OCI-LY3 (cell line): ENCODE results near the gene CSH2.
A peak's percentile ranks its signal among the peaks of the same experiment; 100 is the strongest.
"Not testable (repeated sequence)": the region's sequence is repeated elsewhere in the genome, so short reads cannot be mapped to it uniquely, and the experiment has no call there.

Source experiments
- H2AFZ ChIP-seq: fragments of 200-600, 300-600 bp; shearing (Covaris generic); 2 replicates; pipeline ENCODE4 v1.6.0; 2014; ENCODE audit warnings: antibody characterized with exemption, low read depth, low read length
- H3K27ac ChIP-seq: fragments of 200-600, 300-600 bp; sonication (generic); 2 replicates; pipeline ENCODE4 v1.5.1; 2014; ENCODE audit warnings: mild to moderate bottlenecking, low read length, moderate library complexity, mixed read lengths
- H3K27me3 ChIP-seq: fragments of 200-600, 300-600 bp; sonication (generic); 2 replicates; pipeline ENCODE4 v1.6.1; 2014; ENCODE audit warnings: low read depth, low read length, mixed read lengths
- H3K36me3 ChIP-seq: fragments of 200-600, 300-600 bp; sonication (generic); replicated peaks from 2 replicates; pipeline ENCODE3; 2014; ENCODE audit warnings: low read depth, low read length, mixed read lengths
- H3K4me1 ChIP-seq: fragments of 300-600, 200-600 bp; sonication (generic); 2 replicates; pipeline ENCODE4 v1.6.1; 2014; ENCODE audit warnings: low read length, mixed read lengths
- H3K4me2 ChIP-seq: fragments of 200-600, 300-600 bp; sonication (generic); 2 replicates; pipeline ENCODE4 v1.6.1; 2014; ENCODE audit warnings: low read length, mixed read lengths
- H3K4me3 ChIP-seq: fragments of 300-600, 200-600 bp; sonication (generic); 2 replicates; pipeline ENCODE4 v1.5.1; 2014; ENCODE audit warnings: antibody characterized with exemption, mild to moderate bottlenecking, low read length, moderate library complexity
- H3K79me2 ChIP-seq: fragments of 300-600, 200-600 bp; shearing (Covaris generic); 2 replicates; pipeline ENCODE4 v1.6.1; 2014; ENCODE audit warnings: mild to moderate bottlenecking, low read length, mixed read lengths
- H3K9ac ChIP-seq: fragments of 300-600, 200-600 bp; shearing (Covaris generic); 2 replicates; pipeline ENCODE4 v1.6.0; 2014; ENCODE audit warnings: mild to moderate bottlenecking, low read length, moderate library complexity
- H3K9me3 ChIP-seq: fragments of 200-600, 300-600 bp; shearing (Covaris generic); 2 replicates; pipeline ENCODE4 v1.6.1; 2014; ENCODE audit warnings: low read length, mixed read lengths; ENCODE audit not compliant: insufficient read depth
- H4K20me1 ChIP-seq: fragments of 200-600, 300-600 bp; sonication (generic); 2 replicates; pipeline ENCODE4 v1.6.1; 2016; ENCODE audit warnings: low read length, mixed read lengths; ENCODE audit not compliant: insufficient read depth
- CTCF ChIP-seq: fragments of 200-600, 300-600 bp; sonication (generic); IDR thresholded peaks from 2 replicates; pipeline ENCODE4 v1.5.1; 2014; ENCODE audit warnings: antibody characterized with exemption, low read length, low read depth
- EZH2phosphoT487 ChIP-seq: fragments of 200-600 bp; shearing (Covaris generic); IDR thresholded peaks from 2 replicates; pipeline ENCODE4 v1.6.1; 2018; ENCODE audit warnings: antibody characterized with exemption, mixed run types, low read depth

CSH2 gene

GRCh38 chr17:63914471-63914870 is 41.0 kb upstream of the CSH2 start:
- Histone ChIP-seq H4K20me1 (no peaks in the 10 kb centered on the region), H3K4me1 (peaks cover 30% of the 10 kb centered on the region), H3K4me2 (no peak overlapping the region), H3K9me3 (no peaks in the 10 kb centered on the region), H3K36me3 (no peaks in the 10 kb centered on the region), H3K27me3 (peaks cover 5% of the 10 kb centered on the region), H2AFZ (no peak overlapping the region), H3K9ac (no peak overlapping the region), H3K27ac (no peak overlapping the region), H3K4me3 (no peak overlapping the region), H3K79me2 (no peaks in the 10 kb centered on the region)
- TF ChIP-seq CTCF (no peak), EZH2phosphoT487 (no peak)

GRCh38 chr17:63911657-63912100 is 38.2 kb upstream of the CSH2 start:
- H3K27me3 ChIP-seq = peaks cover 14% of the 10 kb centered on the region
- no peak overlapping the region for H3K9ac ChIP-seq
- H3K79me2 ChIP-seq = no peaks in the 10 kb centered on the region
- no peaks in the 10 kb centered on the region for H3K9me3 ChIP-seq
- TF ChIP-seq EZH2phosphoT487 = no peak
- TF ChIP-seq CTCF = peak; percentile 48
- H3K4me3 ChIP-seq = peak overlapping the region; percentile 52; the same call in 1 of the 2 replicates
- H3K27ac ChIP-seq = no peak overlapping the region
- H3K36me3 ChIP-seq = no peaks in the 10 kb centered on the region
- H3K4me2 ChIP-seq = peak overlapping the region; percentile 62
- H3K4me1 ChIP-seq = peaks cover 25% of the 10 kb centered on the region
- no peaks in the 10 kb centered on the region for H4K20me1 ChIP-seq
- H2AFZ ChIP-seq = no peak overlapping the region

- H3K4me1 ChIP-seq = peaks cover 20% of the 10 kb centered on the region
- no peak within 1 kb of the TSS for H3K27ac ChIP-seq
- H4K20me1 ChIP-seq = no peaks in the 10 kb centered on the region
- TF ChIP-seq CTCF = no peak
- no peak for TF ChIP-seq EZH2phosphoT487
- peak within 1 kb of the TSS; percentile 62 for H3K4me2 ChIP-seq
- H2AFZ ChIP-seq = no peak within 1 kb of the TSS
- peaks cover 14% of the 10 kb centered on the region for H3K27me3 ChIP-seq
- H3K79me2 ChIP-seq = no peaks in the 10 kb centered on the region
- H3K36me3 ChIP-seq = no peaks in the 10 kb centered on the region
- H3K4me3 ChIP-seq = peak within 1 kb of the TSS; percentile 52; the same call in 1 of the 2 replicates
- no peak within 1 kb of the TSS for H3K9ac ChIP-seq
- H3K9me3 ChIP-seq = no peaks in the 10 kb centered on the region
These were observed 37.7 kb upstream of the CSH2 start, which contains the start of gene CSHL1 for GRCh38 chr17:63911041-63911635. Gene CSHL1 (minus strand): TSS chr17:63911258. CDS start chr17:63911196, 62 bp downstream.

- H3K4me3 ChIP-seq = no peak overlapping the region
- H3K27ac ChIP-seq = no peak overlapping the region
- no peak overlapping the region for H2AFZ ChIP-seq
- H4K20me1 ChIP-seq = no peaks in the 10 kb centered on the region
- TF ChIP-seq CTCF (no peak), EZH2phosphoT487 (no peak)
- no peaks in the 10 kb centered on the region for H3K79me2 ChIP-seq
- H3K4me1 ChIP-seq = peaks cover 11% of the 10 kb centered on the region
- H3K27me3 ChIP-seq = peaks cover 14% of the 10 kb centered on the region
- H3K9ac ChIP-seq = no peak overlapping the region
- no peak overlapping the region for H3K4me2 ChIP-seq
- no peaks in the 10 kb centered on the region for H3K36me3 ChIP-seq
- no peaks in the 10 kb centered on the region for H3K9me3 ChIP-seq
These were observed 36.6 kb upstream of the CSH2 start for GRCh38 chr17:63910096-63910495.

- H3K4me2 ChIP-seq, H3K9me3 ChIP-seq, H3K27ac ChIP-seq, H2AFZ ChIP-seq, H3K79me2 ChIP-seq, H3K9ac ChIP-seq, H3K4me3 ChIP-seq, H4K20me1 ChIP-seq, H3K36me3 ChIP-seq: not testable (repeated sequence)
- Histone ChIP-seq H3K4me1 (peaks cover 11% of the 10 kb centered on the region), H3K27me3 (peaks cover 14% of the 10 kb centered on the region)
These were observed 36.1 kb upstream of the CSH2 start for GRCh38 chr17:63909586-63909985.
